Pancreas (tissue), 10 donors: ENCODE data around the gene PAPPA2. TPM values are rescaled to one million over a fixed set of nuclear protein-coding genes. Genes with fewer than 3 reads are reported as not detected.

ENCODE experiments used
- ATAC-seq, 4 donors: fragments of 200-7000 bp; cut with Tn5 transposase; one replicate each; pipeline versions ENCODE4 v1.8.0 to v1.9.1; 2020; ENCODE audit warnings: mild to moderate bottlenecking in 4 of 4, moderate library complexity in 4 of 4
- DNase-seq, 6 donors: peaks; one replicate each; pipeline ENCODE4 v3.0.0-alpha.2; 2020
- FAIRE-seq: peaks from 2 replicates; lab custom pipeline; 2012; peaks lifted over from hg19 to GRCh38; lab: Jason Lieb, UNC
- H3K27ac ChIP-seq, 4 donors: fragments of 200-600 bp; sonication (generic); 1 replicate in 3 of 4; 2 replicates in 1 of 4; pipeline versions ENCODE4 v1.5.0 to v1.8.0; 2020
- H3K27me3 ChIP-seq, 4 donors: fragments of 200-600 bp; one replicate each; pipeline ENCODE4 v1.8.0; 2021
- H3K36me3 ChIP-seq, 3 donors: fragments of 200-600 bp; sonication (generic) in 1 of 3; one replicate each; pipeline versions ENCODE4 v1.5.0 to v1.8.0; 2020 to 2021
- H3K4me1 ChIP-seq, 3 donors: fragments of 200-600 bp; one replicate each; pipeline ENCODE4 v1.8.0; 2021
- H3K4me3 ChIP-seq, 4 donors: fragments of 200-600 bp; sonication (generic) in 2 of 4; one replicate each; pipeline versions ENCODE4 v1.5.0 to v1.8.0; 2020 to 2021
- H3K9me3 ChIP-seq, 4 donors: fragments of 200-600 bp; one replicate each; pipeline ENCODE4 v1.8.0; 2021
- WGBS, 2 donors: extraction: QIAGEN DNeasy Blood & Tissue Kit; methylation state at CpG; one replicate each; pipeline ENCODE4 v1.1.7; 2013; 5-methylcytosine and 5-hydroxymethylcytosine counted together
- intact Hi-C, 3 donors: fragments of 100-400 bp; cut with DNase I; formaldehyde crosslinking; loops; one replicate each; pipeline versions ENCODE4 v1.11.1 to v1.14.2; 2022
- polyA plus RNA-seq, 2 donors: library from polyadenylated mRNA; stranded (reverse); fragments of 200-250 nt; gene quantifications; one replicate each; pipeline ENCODE4 v1.2.3, GENCODE V29; 2013
- total RNA-seq, 6 donors: library from RNA; stranded (reverse); fragmentation: NEBNext Ultra II Directional in 4 of 6; extraction: Animal tissue kit (Norgen Biotek cat#: 25700) in 4 of 6; gene quantifications; one replicate each; pipeline versions ENCODE4 v1.2.1 to v1.2.4, GENCODE V29; 2021 to 2023
- TF ChIP-seq, protein P1 (sequence below), 4 donors: fragments of 200-600 bp; sonication (generic) in 3 of 4; IDR thresholded peaks; one replicate each; pipeline versions ENCODE4 v1.5.0 to v1.8.0; 2021; ENCODE audit warnings: antibody characterized with exemption in 4 of 4
- donor health status: healthy with polysubstance abuse.
- donor health status: DM: no; HTN: no; CAD: no; lungs with moderate emphysema.
- donor health status: DM: no; HTN: no; CAD: no.
- donor health status: control.
- donor health status: control.
- donor health status: Bipolar disorder and iron deficiency.
- donor health status: DM: yes; HTN: yes; CAD: no.
- donor health status: DM: no; HTN: no; CAD: no.
- donor health status: DM: no; HTN: no; CAD: no.
- donor health status: DM: yes; HTN: yes; CAD: no.

PAPPA2 gene
- total and polyA plus RNA-seq, 8 donors: 0.51 to 6.9 (median 2.0) TPM

DNA sequence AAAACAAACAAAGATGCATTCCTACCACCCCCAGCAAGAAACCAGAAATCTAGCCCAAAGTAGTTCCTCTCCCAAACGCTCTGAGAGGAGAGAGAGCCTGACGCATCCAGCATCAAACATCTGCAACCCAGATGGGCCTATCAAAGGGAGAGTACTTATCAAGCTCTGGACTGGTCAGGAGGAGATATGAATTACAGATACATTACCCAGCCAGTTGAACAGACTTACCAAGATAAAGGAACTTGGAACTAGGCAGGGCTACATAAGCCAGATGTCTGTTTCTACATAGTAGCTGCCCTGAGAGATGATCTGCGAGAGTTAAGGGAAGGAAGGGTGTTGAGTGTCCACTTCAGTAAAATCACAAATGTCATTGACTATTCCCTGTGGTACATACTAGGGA lies 138.4 kb downstream of the PAPPA2 start:
- TF ChIP-seq, protein P1, sequence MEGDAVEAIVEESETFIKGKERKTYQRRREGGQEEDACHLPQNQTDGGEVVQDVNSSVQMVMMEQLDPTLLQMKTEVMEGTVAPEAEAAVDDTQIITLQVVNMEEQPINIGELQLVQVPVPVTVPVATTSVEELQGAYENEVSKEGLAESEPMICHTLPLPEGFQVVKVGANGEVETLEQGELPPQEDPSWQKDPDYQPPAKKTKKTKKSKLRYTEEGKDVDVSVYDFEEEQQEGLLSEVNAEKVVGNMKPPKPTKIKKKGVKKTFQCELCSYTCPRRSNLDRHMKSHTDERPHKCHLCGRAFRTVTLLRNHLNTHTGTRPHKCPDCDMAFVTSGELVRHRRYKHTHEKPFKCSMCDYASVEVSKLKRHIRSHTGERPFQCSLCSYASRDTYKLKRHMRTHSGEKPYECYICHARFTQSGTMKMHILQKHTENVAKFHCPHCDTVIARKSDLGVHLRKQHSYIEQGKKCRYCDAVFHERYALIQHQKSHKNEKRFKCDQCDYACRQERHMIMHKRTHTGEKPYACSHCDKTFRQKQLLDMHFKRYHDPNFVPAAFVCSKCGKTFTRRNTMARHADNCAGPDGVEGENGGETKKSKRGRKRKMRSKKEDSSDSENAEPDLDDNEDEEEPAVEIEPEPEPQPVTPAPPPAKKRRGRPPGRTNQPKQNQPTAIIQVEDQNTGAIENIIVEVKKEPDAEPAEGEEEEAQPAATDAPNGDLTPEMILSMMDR (IDR thresholded peaks at IDR 0.05): no peak
- Histone ChIP-seq H3K27ac (no peak overlapping the region), H3K9me3 (no peaks in the 10 kb centered on the region), H3K27me3 (no peaks in the 10 kb centered on the region), H3K4me1 (peaks cover 3 to 8% (median 3%) of the 10 kb centered on the region in 3 donors), H3K4me3 (no peak overlapping the region), H3K36me3 (no peaks in the 10 kb centered on the region)
- FAIRE-seq (no peak), ATAC-seq (no peak), DNase-seq (no peak)
- intact Hi-C loops: no loop called here
- 80 to 85% methylated on average over 3 of the region's 3 CpGs for WGBS, 2 donors

DNA sequence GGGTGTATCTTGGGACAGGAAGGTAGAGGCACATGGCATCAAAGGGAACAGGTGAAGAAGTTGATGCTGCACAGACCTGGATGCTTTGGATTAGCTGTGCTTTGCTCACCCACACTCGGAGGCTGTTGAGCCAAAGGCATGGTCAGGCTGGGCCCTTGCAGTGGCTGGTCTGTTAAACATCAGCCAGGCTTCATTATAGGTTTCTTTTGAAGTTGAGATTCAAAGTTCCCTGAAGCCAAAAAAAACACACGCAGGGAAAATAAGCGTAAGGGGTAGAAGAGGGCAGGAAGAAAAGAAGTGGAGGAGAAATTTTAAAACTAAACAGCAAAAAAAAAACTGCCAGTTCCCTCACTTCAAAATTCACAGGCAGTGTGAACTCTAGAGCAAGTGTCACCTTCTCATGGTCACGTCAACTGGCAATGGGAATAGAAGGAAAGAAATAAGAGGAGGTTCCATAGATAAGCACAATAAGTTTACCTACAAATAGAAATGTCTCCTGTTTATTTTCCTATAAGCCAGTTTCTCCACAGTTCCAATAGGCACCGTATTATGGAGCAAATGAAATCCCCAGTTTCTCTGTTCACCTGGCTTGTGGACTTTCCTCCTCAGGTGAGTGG lies 139.5 kb downstream of the PAPPA2 start:
- no peaks in the 10 kb centered on the region for H3K9me3 ChIP-seq
- TF ChIP-seq, protein P1 (IDR thresholded peaks at IDR 0.05): no peak
- FAIRE-seq (no peak), ATAC-seq (peak; percentile 61 to 87 (median 81)), DNase-seq (peak in 1 of 6 donors; percentile 13)
- intact Hi-C loops: no loop called here
- no peak overlapping the region for H3K4me3 ChIP-seq
- peaks cover 3 to 8% (median 3%) of the 10 kb centered on the region in 3 donors for H3K4me1 ChIP-seq
- WGBS, 2 donors: 13 to 18% methylated on average over 5 of the region's 5 CpGs
- no peaks in the 10 kb centered on the region for H3K27me3 ChIP-seq
- no peaks in the 10 kb centered on the region for H3K36me3 ChIP-seq
- peak overlapping the region in 2 of 4 donors; percentile 27 to 54 for H3K27ac ChIP-seq

DNA sequence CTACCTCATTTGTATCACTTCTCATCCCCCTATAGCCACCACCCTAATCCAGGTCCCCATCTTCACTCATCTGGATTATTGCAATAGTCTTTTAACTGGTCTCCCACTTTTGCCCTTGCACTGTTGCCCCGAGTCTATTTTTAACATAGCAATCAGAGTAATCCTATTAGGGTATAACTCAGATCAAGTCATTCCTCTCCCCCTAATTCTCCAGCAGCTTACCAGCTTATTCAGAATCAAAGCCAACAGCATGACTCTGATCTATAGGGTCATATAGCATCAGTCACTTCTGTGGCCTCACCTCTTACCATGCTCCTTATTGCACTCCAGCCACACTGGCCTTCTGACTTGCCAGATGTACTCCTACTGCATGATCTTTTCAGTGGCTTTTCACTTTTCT lies 140.7 kb downstream of the PAPPA2 start:
- no peak overlapping the region for H3K27ac ChIP-seq
- FAIRE-seq (no peak), DNase-seq (no peak)

DNA sequence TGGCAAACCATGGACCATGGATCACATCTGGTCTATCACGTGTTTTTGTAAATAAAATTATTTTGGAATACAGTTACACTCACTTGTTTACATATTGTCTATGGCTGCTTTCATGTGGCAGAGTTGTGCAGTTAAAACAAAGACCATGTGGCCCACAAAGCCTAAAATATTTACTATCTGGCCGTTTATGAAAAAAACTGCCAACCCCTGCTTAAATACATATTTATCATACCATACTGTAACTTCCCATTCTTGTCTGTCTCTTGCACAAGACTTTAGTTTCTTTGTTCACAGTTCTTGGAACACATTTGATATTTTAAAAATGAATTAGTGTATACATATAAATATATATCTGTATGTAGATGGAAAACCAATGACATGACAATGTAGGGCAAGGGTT lies 141.5 kb downstream of the PAPPA2 start:
- whole genome bisulfite sequencing, 2 donors: 21 to 32% methylated on average over 2 of the region's 2 CpGs
- Histone ChIP-seq H3K4me1 (peaks cover 3 to 8% (median 3%) of the 10 kb centered on the region in 3 donors), H3K27me3 (no peaks in the 10 kb centered on the region), H3K4me3 (no peak overlapping the region), H3K36me3 (no peaks in the 10 kb centered on the region), H3K9me3 (no peaks in the 10 kb centered on the region), H3K27ac (no peak overlapping the region)
- DNase-seq: no peak
- no peak for FAIRE-seq
- ATAC-seq: no peak
- intact Hi-C loops: no loop called here
- TF ChIP-seq, protein P1 (IDR thresholded peaks at IDR 0.05): no peak

More for the DNA sequence above, 140.7 kb downstream of the PAPPA2 start:
- Histone ChIP-seq H3K27me3 (no peaks in the 10 kb centered on the region), H3K4me1 (peaks cover 3 to 8% (median 3%) of the 10 kb centered on the region in 3 donors), H3K36me3 (no peaks in the 10 kb centered on the region), H3K9me3 (no peaks in the 10 kb centered on the region), H3K4me3 (no peak overlapping the region)
- TF ChIP-seq, protein P1 (IDR thresholded peaks at IDR 0.05): no peak
- WGBS, 2 donors: 62 to 93% methylated on average over 1 of the region's 1 CpG
- ATAC-seq: no peak
- intact Hi-C loops: no loop called here

DNA sequence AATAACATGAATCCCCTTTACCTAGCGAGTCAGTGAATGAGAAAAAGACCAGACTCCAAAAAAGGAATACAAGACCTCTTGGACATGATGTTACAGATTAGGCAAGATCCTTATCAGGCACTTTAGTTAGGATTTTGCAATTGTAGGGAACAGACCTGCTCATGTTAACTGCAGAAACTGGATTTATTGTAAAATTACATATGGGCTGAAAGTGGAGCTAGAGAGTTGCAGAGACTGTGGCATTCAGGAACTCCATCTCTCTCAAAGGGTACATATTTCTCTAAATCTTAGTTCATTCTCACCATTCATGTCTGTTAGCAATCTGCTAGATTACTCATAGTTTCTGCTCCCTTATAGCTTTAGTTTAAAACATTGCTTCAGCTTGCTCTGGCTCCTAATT lies 142.2 kb downstream of the PAPPA2 start:
- no peaks in the 10 kb centered on the region for H3K36me3 ChIP-seq
- no peaks in the 10 kb centered on the region for H3K27me3 ChIP-seq
- no peak overlapping the region for H3K4me3 ChIP-seq
- H3K9me3 ChIP-seq: no peaks in the 10 kb centered on the region
- no peak for FAIRE-seq
- intact Hi-C loops: no loop called here
- WGBS, 2 donors: 80 to 94% methylated on average over 1 of the region's 1 CpG
- TF ChIP-seq, protein P1 (IDR thresholded peaks at IDR 0.05): no peak
- H3K4me1 ChIP-seq: peaks cover 3 to 8% (median 3%) of the 10 kb centered on the region in 3 donors
- ATAC-seq: no peak
- no peak overlapping the region for H3K27ac ChIP-seq
- DNase-seq: no peak
